Gastrocnemius medialis (tissue), 4 donors: ENCODE results near the gene B3GNT7.

Source experiments
- POLR2A ChIP-seq, 2 donors: fragments of 450-650 bp; IDR thresholded peaks; one replicate each; pipeline ENCODE4 v1.6.1; 2017; ENCODE audit warnings: antibody characterized with exemption in 2 of 2, mild to moderate bottlenecking in 2 of 2, moderate library complexity in 2 of 2
- TF ChIP-seq, protein P1 (sequence below), 5 experiments: fragments of 450-650 bp in 3 of 5; fragments of 200-600 bp in 2 of 5; sonication (generic) in 2 of 5; IDR thresholded peaks in 4 of 5; conservative IDR thresholded peaks in 1 of 5; 1 replicate in 4 of 5; 2 replicates in 1 of 5; pipeline ENCODE4 v1.5.1; 2016 to 2019; ENCODE audit warnings: antibody characterized with exemption in 5 of 5, mild to moderate bottlenecking in 3 of 5, moderate library complexity in 3 of 5

DNA sequence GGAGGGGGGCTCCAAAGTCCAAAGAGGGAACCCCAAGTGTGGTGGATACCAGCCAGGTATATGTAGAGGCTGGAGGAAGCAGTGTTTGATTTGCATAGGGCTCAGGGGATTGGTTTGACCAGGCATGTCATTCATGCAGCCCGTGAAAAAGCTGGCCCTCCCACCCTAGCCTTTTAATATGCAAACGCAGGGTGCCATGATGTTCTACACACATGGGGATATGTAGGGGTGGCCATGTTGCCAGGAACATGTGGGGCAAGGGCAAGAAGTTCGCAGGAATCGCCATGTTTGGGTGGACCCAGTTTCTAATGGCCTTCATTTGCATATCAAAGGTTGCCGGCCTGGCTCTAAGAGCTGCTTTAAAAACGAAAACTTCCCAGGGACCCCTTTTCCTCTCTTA lies 33.6 kb downstream of the B3GNT7 start:
- TF ChIP-seq, protein P1, sequence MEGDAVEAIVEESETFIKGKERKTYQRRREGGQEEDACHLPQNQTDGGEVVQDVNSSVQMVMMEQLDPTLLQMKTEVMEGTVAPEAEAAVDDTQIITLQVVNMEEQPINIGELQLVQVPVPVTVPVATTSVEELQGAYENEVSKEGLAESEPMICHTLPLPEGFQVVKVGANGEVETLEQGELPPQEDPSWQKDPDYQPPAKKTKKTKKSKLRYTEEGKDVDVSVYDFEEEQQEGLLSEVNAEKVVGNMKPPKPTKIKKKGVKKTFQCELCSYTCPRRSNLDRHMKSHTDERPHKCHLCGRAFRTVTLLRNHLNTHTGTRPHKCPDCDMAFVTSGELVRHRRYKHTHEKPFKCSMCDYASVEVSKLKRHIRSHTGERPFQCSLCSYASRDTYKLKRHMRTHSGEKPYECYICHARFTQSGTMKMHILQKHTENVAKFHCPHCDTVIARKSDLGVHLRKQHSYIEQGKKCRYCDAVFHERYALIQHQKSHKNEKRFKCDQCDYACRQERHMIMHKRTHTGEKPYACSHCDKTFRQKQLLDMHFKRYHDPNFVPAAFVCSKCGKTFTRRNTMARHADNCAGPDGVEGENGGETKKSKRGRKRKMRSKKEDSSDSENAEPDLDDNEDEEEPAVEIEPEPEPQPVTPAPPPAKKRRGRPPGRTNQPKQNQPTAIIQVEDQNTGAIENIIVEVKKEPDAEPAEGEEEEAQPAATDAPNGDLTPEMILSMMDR (IDR thresholded peaks at IDR 0.05 in 4 of 5, conservative IDR thresholded peaks at IDR 0.05 in 1 of 5) = no peak
- no peak for TF ChIP-seq POLR2A (IDR thresholded peaks at IDR 0.05)
